Cerebellar nuclear complex (tissue), 1 donor: ENCODE measurements around the gene TMEM201.
A peak's percentile ranks its signal among the peaks of the same experiment; 100 is the strongest.
"Not testable (repeated sequence)": the region's sequence is repeated elsewhere in the genome, so short reads cannot be mapped to it uniquely, and the experiment has no call there.

Experiments
- DNase-seq, 2 experiments: peaks; one replicate each; lab custom pipeline; 2025; lab: John Stamatoyannopoulos, UW

The TMEM201 gene

GRCh38 chr1:9588551-9589143 is at the start of gene TMEM201:
Gene TMEM201, plus strand, starts transcription at chr1:9588911. Its CDS starts 20 bp downstream, at chr1:9588931.
- peak in 1 of 2 experiments; percentile 74 for DNase-seq

- DNase-seq: no peak
These were observed 49.4 kb upstream of the TMEM201 start, which contains the start of gene SLC25A33 for GRCh38 chr1:9539165-9539828. Gene SLC25A33, plus strand, starts transcription at chr1:9539465. Its CDS starts 227 bp downstream, at chr1:9539692.

- no peak for DNase-seq
These were observed 48.7 kb upstream of the TMEM201 start for GRCh38 chr1:9539829-9540550.

- no peak for DNase-seq
These were observed 46.3 kb upstream of the TMEM201 start for GRCh38 chr1:9542430-9542829.

- no peak for DNase-seq
These were observed 43.8 kb upstream of the TMEM201 start for GRCh38 chr1:9544926-9545325.

- no peak for DNase-seq
These were observed 38.7 kb upstream of the TMEM201 start for GRCh38 chr1:9549955-9550546.

GRCh38 chr1:9551984-9552383 is 36.7 kb upstream of the TMEM201 start:
- no peak for DNase-seq

- no peak for DNase-seq
These were observed 35.0 kb upstream of the TMEM201 start for GRCh38 chr1:9553736-9554144.

- DNase-seq: no peak
These were observed 32.8 kb upstream of the TMEM201 start for GRCh38 chr1:9555942-9556341.

GRCh38 chr1:9557624-9558023 is 31.1 kb upstream of the TMEM201 start:
- DNase-seq: no peak

GRCh38 chr1:9558271-9558945 is 30.3 kb upstream of the TMEM201 start:
- no peak for DNase-seq

- DNase-seq: no peak
These were observed 29.7 kb upstream of the TMEM201 start for GRCh38 chr1:9558946-9559545.

GRCh38 chr1:9559673-9560072 is 29.0 kb upstream of the TMEM201 start:
- DNase-seq: no peak

GRCh38 chr1:9560090-9560489 is 28.6 kb upstream of the TMEM201 start:
- not testable (repeated sequence) for DNase-seq

GRCh38 chr1:9561429-9561828 is 27.3 kb upstream of the TMEM201 start:
- DNase-seq: no peak

GRCh38 chr1:9569267-9569666 is 19.4 kb upstream of the TMEM201 start:
- no peak for DNase-seq

- DNase-seq: not testable (repeated sequence)
These were observed 17.7 kb upstream of the TMEM201 start for GRCh38 chr1:9570886-9571529.

- no peak for DNase-seq
These were observed 15.0 kb upstream of the TMEM201 start for GRCh38 chr1:9573723-9574122.

GRCh38 chr1:9575486-9575885 is 13.2 kb upstream of the TMEM201 start:
- no peak for DNase-seq

- DNase-seq: no peak
These were observed 11.8 kb upstream of the TMEM201 start for GRCh38 chr1:9576903-9577302.

- no peak for DNase-seq
These were observed 11.3 kb upstream of the TMEM201 start for GRCh38 chr1:9577423-9577822.
